ENCODE measurements around the gene RNF17. TPM values are rescaled to one million over a fixed set of nuclear protein-coding genes. Genes with fewer than 3 reads are reported as not detected.
A peak's percentile ranks its signal among the peaks of the same experiment; 100 is the strongest.
"Not testable (repeated sequence)": the region's sequence is repeated elsewhere in the genome, so short reads cannot be mapped to it uniquely, and the experiment has no call there.

RNF17 gene
- total RNA-seq, 1 donor from 2014 or later, result not detected

DNA sequence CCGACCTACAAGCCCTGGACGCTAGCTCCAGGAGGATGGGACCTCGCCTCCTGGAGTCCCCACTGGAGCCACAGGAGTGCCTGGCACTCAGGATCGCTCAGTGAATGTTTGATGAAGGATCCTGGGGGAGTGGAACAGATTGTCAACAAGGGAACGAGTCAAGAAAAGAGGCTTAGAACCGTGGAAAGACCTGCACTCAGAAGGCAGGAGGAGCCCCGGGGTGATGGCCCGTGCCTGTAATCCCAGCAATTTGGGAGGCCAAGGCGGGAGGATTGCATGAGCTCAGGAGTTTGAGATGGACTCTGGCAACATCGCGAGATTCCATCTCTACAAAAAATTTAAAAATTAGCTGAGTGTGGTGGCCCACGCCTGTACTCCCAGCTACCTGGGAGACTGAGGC is 44.8 kb upstream of the RNF17 start:
- Mint-ChIP-seq H3K27me3 (ENCODE audit: low read depth) (peaks cover 21% of the 10 kb centered on the region), H3K27ac (no peak overlapping the region), H3K4me1 (peaks cover 10% of the 10 kb centered on the region), H3K9me3 (no peaks in the 10 kb centered on the region), H3K4me3 (no peak overlapping the region), H3K36me3 (no peaks in the 10 kb centered on the region)
- TF ChIP-seq CTCF (IDR thresholded peaks at IDR 0.05; ENCODE audit: unreplicated experiment), result no peak
- no peak for DNase-seq (ENCODE audit: low spot score in 2 of 2, unreplicated experiment in 2 of 2)

DNA sequence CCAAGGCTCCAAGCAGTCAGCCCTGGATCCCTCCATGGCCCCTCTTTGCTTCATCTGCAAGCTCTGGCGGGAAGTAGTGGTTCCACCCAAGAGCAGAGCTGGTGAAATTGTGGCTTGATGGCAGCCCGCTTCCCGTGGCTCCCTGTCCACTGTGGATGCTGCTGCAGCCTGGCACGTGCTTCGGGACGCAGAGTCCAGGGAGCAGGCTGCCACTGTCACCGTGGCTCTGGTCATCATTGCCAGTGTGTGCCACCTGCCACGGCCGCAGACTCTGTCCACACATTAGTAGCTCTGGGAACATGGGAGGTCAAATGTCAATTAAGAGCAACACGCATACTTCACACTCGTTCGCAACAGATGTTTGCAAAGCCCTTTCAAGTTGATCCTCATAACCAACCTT is 40.8 kb upstream of the RNF17 start:
- no peak for TF ChIP-seq CTCF (IDR thresholded peaks at IDR 0.05; ENCODE audit: unreplicated experiment)
- H3K27me3 Mint-ChIP-seq (ENCODE audit: low read depth), result peaks cover 25% of the 10 kb centered on the region
- H3K4me1 Mint-ChIP-seq, result no peaks in the 10 kb centered on the region
- DNase-seq (ENCODE audit: low spot score in 2 of 2, unreplicated experiment in 2 of 2), result no peak
- no peak overlapping the region for H3K27ac Mint-ChIP-seq
- H3K4me3 Mint-ChIP-seq, result no peak overlapping the region
- H3K36me3 Mint-ChIP-seq, result no peaks in the 10 kb centered on the region
- H3K9me3 Mint-ChIP-seq, result no peaks in the 10 kb centered on the region

GRCh38 chr13:24724714-24725113 is 39.3 kb upstream of the RNF17 start:
- Mint-ChIP-seq H3K4me1 (no peaks in the 10 kb centered on the region), H3K9me3 (no peaks in the 10 kb centered on the region), H3K27ac (no peak overlapping the region), H3K36me3 (no peaks in the 10 kb centered on the region), H3K4me3 (no peak overlapping the region), H3K27me3 (ENCODE audit: low read depth) (peaks cover 25% of the 10 kb centered on the region)
- no peak for DNase-seq (ENCODE audit: low spot score in 2 of 2, unreplicated experiment in 2 of 2)
- TF ChIP-seq CTCF (IDR thresholded peaks at IDR 0.05; ENCODE audit: unreplicated experiment), result no peak

DNA sequence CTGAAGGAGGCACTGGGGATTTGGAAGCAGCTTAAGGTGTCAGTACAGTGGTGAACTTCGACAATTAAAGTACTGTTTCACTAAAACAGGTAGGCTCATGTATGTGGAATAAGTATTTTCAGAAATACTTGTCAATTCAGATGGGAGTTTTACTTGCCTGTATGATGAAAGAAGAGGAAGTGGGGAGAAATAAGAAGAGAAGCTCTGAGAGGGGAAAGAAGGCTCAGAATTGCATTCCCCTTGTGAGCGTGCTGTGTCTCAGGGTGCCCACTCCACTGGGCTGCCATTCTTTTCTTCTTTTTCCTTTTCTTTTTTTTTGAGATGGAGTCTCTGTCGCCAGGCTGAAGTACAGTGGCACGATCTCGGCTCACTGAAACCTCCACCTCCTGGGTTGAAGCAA is 38.6 kb upstream of the RNF17 start:
- Mint-ChIP-seq H3K36me3 (no peaks in the 10 kb centered on the region), H3K27me3 (ENCODE audit: low read depth) (peaks cover 20% of the 10 kb centered on the region), H3K4me1 (no peaks in the 10 kb centered on the region), H3K27ac (no peak overlapping the region), H3K4me3 (no peak overlapping the region), H3K9me3 (no peaks in the 10 kb centered on the region)
- no peak for TF ChIP-seq CTCF (IDR thresholded peaks at IDR 0.05; ENCODE audit: unreplicated experiment)
- no peak for DNase-seq (ENCODE audit: low spot score in 2 of 2, unreplicated experiment in 2 of 2)

GRCh38 chr13:24727731-24728601 is 36.0 kb upstream of the RNF17 start:
- TF ChIP-seq CTCF (IDR thresholded peaks at IDR 0.05; ENCODE audit: unreplicated experiment), result peak; percentile 63
- DNase-seq (ENCODE audit: low spot score in 2 of 2, unreplicated experiment in 2 of 2), result no peak
- H3K27me3 Mint-ChIP-seq (ENCODE audit: low read depth), result peaks cover 20% of the 10 kb centered on the region

DNA sequence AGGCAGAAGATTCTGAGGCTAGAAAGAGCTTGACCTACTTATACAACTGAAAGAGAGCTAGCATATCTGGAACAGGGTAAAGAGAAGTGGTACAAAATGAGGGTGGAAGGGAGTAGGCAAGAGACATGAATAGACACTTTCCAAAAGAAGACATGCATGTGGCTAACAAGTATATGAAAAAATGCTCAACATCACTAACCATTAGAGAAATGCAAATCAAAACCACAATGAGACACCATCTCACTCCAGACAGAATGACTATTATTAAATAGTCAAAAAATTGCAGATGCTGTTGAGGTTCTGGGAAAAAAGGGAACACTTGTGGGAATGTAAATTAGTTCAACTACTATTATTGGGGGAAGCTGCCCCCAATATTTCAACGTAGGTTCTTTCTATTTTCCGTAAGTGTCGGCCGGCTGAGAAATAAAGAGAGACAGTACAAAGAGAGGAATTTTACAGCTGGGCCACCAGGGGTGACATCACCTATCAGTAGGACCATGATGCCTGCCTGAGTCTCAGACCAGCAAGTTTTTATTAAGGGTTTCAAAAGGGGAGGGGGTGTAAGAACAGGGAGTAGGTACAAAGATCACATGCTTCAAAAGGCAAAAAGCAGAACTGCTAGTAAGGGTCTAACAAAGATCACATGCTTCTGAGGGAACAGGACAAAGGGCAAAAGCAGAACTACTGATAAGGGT is 32.9 kb upstream of the RNF17 start:
- DNase-seq (ENCODE audit: low spot score in 2 of 2, unreplicated experiment in 2 of 2); H3K36me3 Mint-ChIP-seq; H3K4me1 Mint-ChIP-seq; H3K4me3 Mint-ChIP-seq; H3K27me3 Mint-ChIP-seq (ENCODE audit: low read depth); H3K27ac Mint-ChIP-seq: not testable (repeated sequence)
- H3K9me3 Mint-ChIP-seq, result peaks cover 22% of the 10 kb centered on the region

More at GRCh38 chr13:24727731-24728601, 36.0 kb upstream of the RNF17 start:
- Mint-ChIP-seq H3K9me3 (peaks cover 22% of the 10 kb centered on the region), H3K27ac (no peak overlapping the region), H3K4me3 (no peak overlapping the region), H3K4me1 (no peaks in the 10 kb centered on the region), H3K36me3 (no peaks in the 10 kb centered on the region)
